ENCODE results near the gene PHF2. TPM values are rescaled to one million over a fixed set of nuclear protein-coding genes. Genes with fewer than 3 reads are reported as not detected.

Gene PHF2
- total and polyA plus RNA-seq, 2 of the 4 experiments (the other 2 are of a cell fraction): 5.9 to 9.5 TPM

GRCh38 chr9:93669116-93669957, 93.0 kb downstream of the PHF2 start:
- no peak overlapping the region for H2BK5ac ChIP-seq (ENCODE audit: low read depth, low read length, poor library complexity, severe bottlenecking)
- peaks cover 10% of the 10 kb centered on the region for H3K9me1 ChIP-seq (ENCODE audit: insufficient read depth, low read length)
- no peak overlapping the region for H3K56ac ChIP-seq (ENCODE audit: extremely low read depth, insufficient read depth, low read length)
- H3K4me2 ChIP-seq (ENCODE audit: low read depth, low read length): no peak overlapping the region
- dilution Hi-C loops (cut with HindIII; ENCODE audit: low sequenced_read_pairs, unreplicated experiment): no loop called here
- H2AK9ac ChIP-seq (replicated peaks; ENCODE audit: low read depth, low read length, poor library complexity): no peak overlapping the region
- H2BK120ac ChIP-seq (ENCODE audit: low read depth, low read length): no peak overlapping the region
- H3K4me3 ChIP-seq (ENCODE audit: insufficient read depth, low read depth, low read length): no peak overlapping the region
- no peak overlapping the region for H3K14ac ChIP-seq (replicated peaks; ENCODE audit: low read depth, low read length)
- no peak overlapping the region for H2AK5ac ChIP-seq (ENCODE audit: low read depth, low read length)
- H3K79me1 ChIP-seq (ENCODE audit: low read depth in 1 of 2, low read length in 2 of 2): 0 out of 4 replicates have a peak, but pooled peaks cover 0 to 6% of the 10 kb centered on the region in 2 experiments
- H3K23ac ChIP-seq (ENCODE audit: low read depth, low read length): no peak overlapping the region
- no peak for DNase-seq
- peaks cover 27% of the 10 kb centered on the region; the same call in 1 of the 2 replicates for H3K36me3 ChIP-seq (ENCODE audit: control insufficient read depth, insufficient read depth, low read length)
- peak; percentile 24; the same call in 1 of the 2 replicates for ATAC-seq (ENCODE audit: low read depth)
- in situ Hi-C loops (cut with MboI; ENCODE audit: low sequenced_read_pairs): no loop called here
- POLR2A ChIA-PET (ENCODE audit: unreplicated experiment): no interaction called here
- no peaks in the 10 kb centered on the region for H3K9me3 ChIP-seq (ENCODE audit: control insufficient read depth, insufficient read depth, low read length)
- intact Hi-C loops (cut with micrococcal nuclease): loop anchor here (5.0 kb wide), 1 partner anchor 92 kb away; the partner anchor contains the start of gene PHF2
- no peak overlapping the region for H3K18ac ChIP-seq (ENCODE audit: low read depth, low read length)
- WGBS, 2 experiments (ENCODE audit: extremely low coverage in 2 of 2, insufficient read length in 1 of 2): 87% methylated on average over 6 of the region's 15 CpGs; no CpG with 5 or more reads in 1 of the 2 experiments
- CTCF ChIA-PET: interaction anchor here (0.6 kb wide), 1 partner anchor 595 kb away, joined by 3 read pairs; no protein-coding TSS in a partner anchor
- H3K27me3 ChIP-seq (ENCODE audit: control insufficient read depth, insufficient read depth, low read length): no peaks in the 10 kb centered on the region
- H3K4me1 ChIP-seq (ENCODE audit: control insufficient read depth, insufficient read depth, low read length): no peaks in the 10 kb centered on the region
- no peak overlapping the region for H2BK15ac ChIP-seq (ENCODE audit: low read depth, low read length)
- H4K5ac ChIP-seq (ENCODE audit: low read depth, low read length): no peak overlapping the region
- H2BK20ac ChIP-seq (ENCODE audit: low read depth, low read length): no peak overlapping the region
- no peak overlapping the region for H2AFZ ChIP-seq (replicated peaks; ENCODE audit: low read length, poor library complexity)
- H3K4ac ChIP-seq (ENCODE audit: low read depth, low read length): no peak overlapping the region
- H4K8ac ChIP-seq (ENCODE audit: low read depth in 2 of 2, low read length in 2 of 2): no peak overlapping the region
- BruUV-seq (replicated peaks): no TSS peak
- H3K9ac ChIP-seq (ENCODE audit: low read depth, low read length): no peak overlapping the region
- no peak overlapping the region for H3K27ac ChIP-seq (ENCODE audit: insufficient read depth, low read length)
- peaks cover 11% of the 10 kb centered on the region for H4K20me1 ChIP-seq (ENCODE audit: insufficient read depth, low read length)
- TF ChIP-seq BHLHE40 (IDR thresholded peaks at IDR 0.05; ENCODE audit: low read depth, low read length) (no peak), CTCF (conservative IDR thresholded peaks at IDR 0.05; ENCODE audit: low read depth, low read length) (no peak), NFE2L2 (IDR thresholded peaks at IDR 0.05; ENCODE audit: low read depth, low read length) (no peak), CHD1 (IDR thresholded peaks at IDR 0.05; ENCODE audit: low read depth, low read length) (no peak), RCOR1 (IDR thresholded peaks at IDR 0.05; ENCODE audit: insufficient replicate concordance, low read length) (no peak), MXI1 (IDR thresholded peaks at IDR 0.05; ENCODE audit: borderline replicate concordance, low read depth, low read length) (no peak), CEBPB (IDR thresholded peaks at IDR 0.05; ENCODE audit: low read depth, low read length) (no peak), MAFK (IDR thresholded peaks at IDR 0.05; ENCODE audit: low read depth, low read length) (no peak), FOS (IDR thresholded peaks at IDR 0.05; ENCODE audit: low read depth, low read length) (no peak), RAD21 (IDR thresholded peaks at IDR 0.05; ENCODE audit: low read length) (no peak)
- TF ChIP-seq, protein P1, sequence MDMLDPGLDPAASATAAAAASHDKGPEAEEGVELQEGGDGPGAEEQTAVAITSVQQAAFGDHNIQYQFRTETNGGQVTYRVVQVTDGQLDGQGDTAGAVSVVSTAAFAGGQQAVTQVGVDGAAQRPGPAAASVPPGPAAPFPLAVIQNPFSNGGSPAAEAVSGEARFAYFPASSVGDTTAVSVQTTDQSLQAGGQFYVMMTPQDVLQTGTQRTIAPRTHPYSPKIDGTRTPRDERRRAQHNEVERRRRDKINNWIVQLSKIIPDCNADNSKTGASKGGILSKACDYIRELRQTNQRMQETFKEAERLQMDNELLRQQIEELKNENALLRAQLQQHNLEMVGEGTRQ (IDR thresholded peaks at IDR 0.05; ENCODE audit: low read depth, low read length): no peak
- H4K91ac ChIP-seq (ENCODE audit: insufficient read depth, low read depth, low read length): no peak overlapping the region
